ENCODE measurements around the gene ZNF423. TPM values are rescaled to one million over a fixed set of nuclear protein-coding genes. Genes with fewer than 3 reads are reported as not detected.

Gene ZNF423
- total RNA-seq, 1 donor from 2014 or later: 11.9 TPM

DNA sequence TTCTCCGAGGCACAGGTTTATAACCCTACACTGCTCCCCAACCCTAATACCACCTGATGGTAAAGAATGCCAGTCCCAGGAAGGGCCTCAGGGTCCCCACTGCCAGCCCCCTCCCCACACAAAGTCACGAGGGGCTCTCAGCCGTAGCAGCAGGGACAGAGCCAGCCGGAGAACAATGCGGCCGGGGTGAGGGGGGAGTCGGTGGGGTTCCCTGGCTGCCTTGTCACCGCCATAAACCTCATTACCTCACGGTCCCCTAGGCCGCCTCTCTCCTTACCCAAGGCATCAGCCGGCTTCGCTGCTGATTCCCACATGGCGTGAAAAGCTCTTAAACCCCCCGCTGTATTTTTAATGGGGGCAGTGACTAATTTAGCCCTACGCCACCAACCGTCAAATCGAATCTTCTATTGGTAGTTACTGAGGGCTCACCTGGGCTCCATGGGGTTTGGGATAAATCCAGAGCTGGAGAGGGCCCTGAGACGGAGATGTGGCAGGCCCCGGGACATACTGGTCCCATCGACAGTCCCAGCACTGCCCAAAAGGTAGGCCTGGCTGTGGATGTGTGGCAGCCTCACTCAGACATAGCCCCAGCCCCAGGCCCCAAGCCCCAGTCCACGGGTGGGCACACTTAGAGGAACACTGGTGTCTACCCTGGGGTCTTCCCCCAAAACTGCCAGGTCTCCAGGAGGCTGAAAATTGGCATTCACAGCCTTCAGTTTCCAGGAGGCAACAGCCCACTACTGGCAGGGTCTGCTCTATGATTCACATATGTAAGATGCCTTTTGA lies 367.0 kb downstream of the ZNF423 start:
- Histone ChIP-seq H3K4me1 (peaks cover 11% of the 10 kb centered on the region), H3K4me3 (no peak overlapping the region), H3K9me3 (no peaks in the 10 kb centered on the region), H3K27ac (no peak overlapping the region), H3K36me3 (no peaks in the 10 kb centered on the region), H3K27me3 (no peaks in the 10 kb centered on the region)
- DNase-seq (peak; percentile 58), ATAC-seq (no peak)
- intact Hi-C loops (cut with DNase I): no loop called here
- no peak for TF ChIP-seq CTCF (IDR thresholded peaks at IDR 0.05)

DNA sequence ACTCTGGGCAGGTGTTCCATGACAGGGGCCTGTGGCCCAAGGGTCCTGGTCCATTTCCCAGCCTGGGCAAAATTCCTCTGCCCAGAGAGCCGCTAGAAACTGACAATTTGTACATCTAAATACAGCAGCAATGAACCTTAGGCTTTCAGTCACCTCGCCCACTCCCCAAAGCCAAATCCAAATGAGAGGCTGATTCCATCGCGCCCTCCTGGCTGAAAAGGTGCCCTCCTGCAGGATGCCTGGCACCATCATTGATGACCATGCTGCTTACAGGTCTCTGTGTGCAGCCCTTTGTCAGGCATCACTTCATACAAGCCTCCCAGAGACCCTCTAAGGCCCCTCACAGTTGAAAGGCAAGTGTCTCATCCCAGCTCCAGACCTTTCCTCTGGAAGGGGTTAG lies 367.6 kb downstream of the ZNF423 start:
- ATAC-seq: no peak
- H3K4me3 ChIP-seq: no peak overlapping the region
- TF ChIP-seq CTCF (IDR thresholded peaks at IDR 0.05): no peak
- intact Hi-C loops (cut with DNase I): no loop called here
- H3K9me3 ChIP-seq: no peaks in the 10 kb centered on the region
- no peak overlapping the region for H3K27ac ChIP-seq
- DNase-seq: peak; percentile 30
- H3K27me3 ChIP-seq: no peaks in the 10 kb centered on the region
- peaks cover 15% of the 10 kb centered on the region for H3K4me1 ChIP-seq
- H3K36me3 ChIP-seq: no peaks in the 10 kb centered on the region

DNA sequence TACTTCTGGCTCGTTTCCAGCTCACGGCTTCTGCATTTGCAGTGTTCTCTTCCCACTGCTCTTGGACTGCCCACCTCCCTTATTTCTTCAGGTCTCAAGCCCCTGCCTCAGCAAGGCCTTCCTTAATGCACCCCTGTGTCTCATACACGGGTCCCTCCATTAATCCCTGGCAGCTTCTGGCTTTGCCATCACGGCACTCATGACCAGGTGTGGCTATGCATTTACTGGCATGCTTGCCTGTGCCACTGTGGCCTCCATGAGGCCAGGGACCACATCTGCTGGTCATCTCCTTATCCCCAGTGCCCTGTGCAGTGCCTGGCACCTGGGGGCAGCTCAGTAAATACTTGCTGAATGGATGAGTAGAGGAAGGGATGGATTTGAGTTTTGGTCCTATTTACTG lies 368.2 kb downstream of the ZNF423 start:
- Histone ChIP-seq H3K4me3 (no peak overlapping the region), H3K27ac (no peak overlapping the region), H3K4me1 (peaks cover 15% of the 10 kb centered on the region), H3K36me3 (no peaks in the 10 kb centered on the region), H3K27me3 (no peaks in the 10 kb centered on the region), H3K9me3 (no peaks in the 10 kb centered on the region)
- ATAC-seq: no peak
- peak; percentile 33 for DNase-seq
- intact Hi-C loops (cut with DNase I): no loop called here
- no peak for TF ChIP-seq CTCF (IDR thresholded peaks at IDR 0.05)

- Histone ChIP-seq H3K27me3 (no peaks in the 10 kb centered on the region), H3K4me1 (peaks cover 7% of the 10 kb centered on the region), H3K36me3 (no peaks in the 10 kb centered on the region), H3K4me3 (no peak overlapping the region), H3K27ac (no peak overlapping the region), H3K9me3 (no peaks in the 10 kb centered on the region)
- TF ChIP-seq CTCF (IDR thresholded peaks at IDR 0.05): no peak
- ATAC-seq (no peak), DNase-seq (no peak)
- intact Hi-C loops (cut with DNase I): no loop called here
Measured at GRCh38 chr16:49486400-49486799, 369.5 kb downstream of the ZNF423 start.

DNA sequence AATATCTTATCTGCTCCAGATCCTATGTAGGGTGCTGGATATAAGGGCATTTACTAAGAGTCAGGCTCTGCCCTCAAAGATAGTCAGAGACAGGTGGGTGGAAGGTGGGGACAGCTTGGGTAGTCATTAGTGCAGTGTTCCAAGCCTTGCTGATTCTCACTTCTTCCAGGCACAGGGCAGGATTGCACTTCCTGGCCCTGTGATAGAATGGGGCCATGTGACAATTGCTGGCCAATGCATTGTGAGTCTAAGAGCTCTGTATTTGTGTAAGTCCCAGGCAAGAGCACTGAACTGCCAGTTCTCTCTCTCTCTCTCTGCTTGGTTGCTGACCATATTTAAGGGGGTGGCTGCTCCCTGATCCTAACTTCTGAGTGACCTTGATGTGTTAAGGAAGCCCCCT lies 370.2 kb downstream of the ZNF423 start:
- DNase-seq (no peak), ATAC-seq (no peak)
- no peak for TF ChIP-seq CTCF (IDR thresholded peaks at IDR 0.05)
- no peaks in the 10 kb centered on the region for H3K27me3 ChIP-seq
- no peak overlapping the region for H3K4me3 ChIP-seq
- no peaks in the 10 kb centered on the region for H3K36me3 ChIP-seq
- H3K27ac ChIP-seq: no peak overlapping the region
- intact Hi-C loops (cut with DNase I): no loop called here
- H3K4me1 ChIP-seq: peaks cover 7% of the 10 kb centered on the region
- H3K9me3 ChIP-seq: no peaks in the 10 kb centered on the region
